GM19238 (cell line): ENCODE measurements around the gene FAM53A.

Source experiments
- DNase-seq: peaks from one replicate; pipeline ENCODE4 v3.0.0; 2011; ENCODE audit warnings: low spot score; ENCODE audit not compliant: insufficient read length

The FAM53A gene

GRCh38 chr4:1623821-1624518 lies 60.1 kb downstream of the FAM53A start:
- no peak for DNase-seq

- DNase-seq: no peak
These were observed 60.7 kb downstream of the FAM53A start for GRCh38 chr4:1623400-1623799.

GRCh38 chr4:1622956-1623355 lies 61.2 kb downstream of the FAM53A start:
- DNase-seq: no peak

- no peak for DNase-seq
These were observed 61.9 kb downstream of the FAM53A start for GRCh38 chr4:1622238-1622637.

- no peak for DNase-seq
These were observed 62.6 kb downstream of the FAM53A start for GRCh38 chr4:1621526-1621925.

GRCh38 chr4:1619151-1619672 lies 64.9 kb downstream of the FAM53A start:
- no peak for DNase-seq

- no peak for DNase-seq
These were observed 65.7 kb downstream of the FAM53A start for GRCh38 chr4:1618438-1618837.

GRCh38 chr4:1616557-1616930 lies 67.6 kb downstream of the FAM53A start:
- DNase-seq: no peak

GRCh38 chr4:1615786-1616556 lies 68.1 kb downstream of the FAM53A start:
- DNase-seq: no peak

GRCh38 chr4:1614854-1615595 lies 69.1 kb downstream of the FAM53A start:
- no peak for DNase-seq

- no peak for DNase-seq
These were observed 69.6 kb downstream of the FAM53A start for GRCh38 chr4:1614502-1614853.

- no peak for DNase-seq
These were observed 70.1 kb downstream of the FAM53A start for GRCh38 chr4:1614049-1614448.

GRCh38 chr4:1613099-1613495 lies 71.0 kb downstream of the FAM53A start:
- DNase-seq: no peak

- no peak for DNase-seq
These were observed 71.6 kb downstream of the FAM53A start for GRCh38 chr4:1612278-1613098.

- no peak for DNase-seq
These were observed 72.6 kb downstream of the FAM53A start for GRCh38 chr4:1611501-1611870.

GRCh38 chr4:1610791-1611500 lies 73.2 kb downstream of the FAM53A start:
- DNase-seq: no peak

GRCh38 chr4:1609901-1610790 lies 74.0 kb downstream of the FAM53A start:
- no peak for DNase-seq

- no peak for DNase-seq
These were observed 75.2 kb downstream of the FAM53A start for GRCh38 chr4:1608821-1609500.

GRCh38 chr4:1608196-1608820 lies 75.8 kb downstream of the FAM53A start:
- no peak for DNase-seq
